Central memory CD8-positive, alpha-beta T cell (primary cell): Measurements from ENCODE around the gene RFC2.
"Not testable (repeated sequence)": the region's sequence is repeated elsewhere in the genome, so short reads cannot be mapped to it uniquely, and the experiment has no call there.

ENCODE experiments used
- ATAC-seq: fragments of 150-1000 bp; cut with Tn5 transposase; replicated peaks from 2 replicates; pipeline ENCODE4 v1.10.0; 2022; ENCODE audit warnings: mild to moderate bottlenecking, moderate FRiP score, moderate number of reproducible peaks; ENCODE audit not compliant: poor library complexity, severe bottlenecking; ENCODE audit errors: extremely low read depth
- DNase-seq, 2 donors: peaks; one replicate each; pipeline ENCODE4 v3.0.0; 2021; ENCODE audit warnings: low spot score in 2 of 2
- H3K27ac Mint-ChIP-seq: one replicate; pipeline ENCODE4 v1.8.0; 2022; ENCODE audit warnings: low read depth, mild to moderate bottlenecking, moderate library complexity, mixed read lengths
- H3K27me3 Mint-ChIP-seq: one replicate; pipeline ENCODE4 v1.8.0; 2022; ENCODE audit warnings: mixed read lengths
- H3K36me3 Mint-ChIP-seq: one replicate; pipeline ENCODE4 v1.8.0; 2022; ENCODE audit warnings: mild to moderate bottlenecking, moderate library complexity, mixed read lengths; ENCODE audit not compliant: insufficient read depth
- H3K4me1 Mint-ChIP-seq: one replicate; pipeline ENCODE4 v1.8.0; 2022; ENCODE audit warnings: mixed read lengths
- H3K4me3 Mint-ChIP-seq: one replicate; pipeline ENCODE4 v1.8.0; 2022; ENCODE audit warnings: mild to moderate bottlenecking, moderate library complexity, mixed read lengths
- H3K9me3 Mint-ChIP-seq: one replicate; pipeline ENCODE4 v1.8.0; 2022; ENCODE audit warnings: mixed read lengths

Gene RFC2

GRCh38 chr7:74217455-74218342, 36.5 kb downstream of the RFC2 start:
- Mint-ChIP-seq H3K27me3 (no peaks in the 10 kb centered on the region), H3K27ac (no peak overlapping the region), H3K9me3 (no peaks in the 10 kb centered on the region), H3K4me3 (peak overlapping the region; percentile 34), H3K4me1 (peaks cover 23% of the 10 kb centered on the region), H3K36me3 (peaks cover 2% of the 10 kb centered on the region)
- DNase-seq (no peak), ATAC-seq (peak; percentile 32)

- peaks cover 23% of the 10 kb centered on the region for H3K4me1 Mint-ChIP-seq
- H3K27ac Mint-ChIP-seq = no peak overlapping the region
Measured at GRCh38 chr7:74216361-74216761, 37.8 kb downstream of the RFC2 start.

DNA sequence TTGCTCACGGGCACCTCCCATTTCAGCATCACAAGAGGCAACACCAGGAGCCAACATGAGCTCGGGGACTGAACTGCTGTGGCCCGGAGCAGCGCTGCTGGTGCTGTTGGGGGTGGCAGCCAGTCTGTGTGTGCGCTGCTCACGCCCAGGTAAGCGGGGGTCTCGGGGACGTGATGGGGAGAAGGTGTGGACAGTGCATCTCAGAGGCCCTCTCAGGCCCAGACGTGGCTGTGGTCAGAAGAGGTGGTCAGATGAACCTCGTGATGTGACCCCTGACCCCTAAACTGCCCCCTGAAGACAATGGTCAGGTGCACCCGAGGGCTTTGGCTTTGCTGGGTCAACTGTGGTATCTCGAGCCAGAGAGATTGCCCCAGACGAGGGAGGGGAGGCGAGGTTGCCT, 38.3 kb downstream of the RFC2 start:
- no peak overlapping the region for H3K4me3 Mint-ChIP-seq
- peaks cover 23% of the 10 kb centered on the region for H3K4me1 Mint-ChIP-seq
- no peak for ATAC-seq
- H3K27ac Mint-ChIP-seq = no peak overlapping the region
- H3K27me3 Mint-ChIP-seq = no peaks in the 10 kb centered on the region
- DNase-seq = no peak
- no peaks in the 10 kb centered on the region for H3K9me3 Mint-ChIP-seq
- H3K36me3 Mint-ChIP-seq = peaks cover 4% of the 10 kb centered on the region

More at GRCh38 chr7:74216361-74216761, 37.8 kb downstream of the RFC2 start:
- Mint-ChIP-seq H3K9me3 (no peaks in the 10 kb centered on the region), H3K36me3 (peaks cover 4% of the 10 kb centered on the region), H3K4me3 (peak overlapping the region; percentile 25), H3K27me3 (no peaks in the 10 kb centered on the region)
- DNase-seq (no peak), ATAC-seq (no peak)

DNA sequence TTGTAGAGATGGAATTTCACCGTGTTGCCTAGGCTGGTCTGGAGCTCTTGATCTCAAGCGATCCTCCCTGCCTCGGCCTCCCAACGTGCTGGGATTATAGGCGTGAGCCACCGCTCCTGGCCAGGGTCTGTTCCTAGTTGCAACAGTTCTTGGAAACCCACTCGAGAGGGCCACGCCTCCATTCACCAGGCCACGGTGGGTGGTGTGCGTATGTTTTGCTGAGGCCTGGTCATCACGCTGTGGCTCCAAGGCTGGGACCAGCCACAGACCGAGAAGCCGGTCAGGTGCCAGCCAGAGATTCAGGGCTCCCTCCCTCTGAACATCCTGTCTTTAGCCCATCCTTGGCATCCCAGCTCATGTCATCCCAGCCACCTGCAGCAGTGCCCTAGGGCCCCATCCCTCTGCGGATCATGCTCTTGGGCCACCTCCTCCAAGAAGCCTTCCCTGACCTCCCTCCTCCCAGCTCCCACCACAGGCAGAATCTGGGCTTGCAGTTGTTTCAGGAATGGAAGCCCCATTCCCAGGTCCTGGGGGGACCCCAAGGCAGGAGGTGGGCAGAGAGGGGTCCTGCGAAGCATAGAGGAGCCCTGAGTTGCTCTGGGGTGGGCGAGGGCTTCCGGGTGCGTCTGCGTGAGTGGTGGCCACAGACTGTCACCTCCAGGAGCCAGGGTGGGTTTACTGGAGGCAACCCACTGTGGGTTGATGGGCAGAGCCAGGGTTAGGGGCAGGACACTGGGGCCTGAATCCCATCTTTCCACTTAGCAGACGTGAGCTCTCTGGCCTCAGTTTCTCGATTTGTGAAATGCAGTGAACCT, 39.2 kb downstream of the RFC2 start:
- no peak overlapping the region for H3K4me3 Mint-ChIP-seq
- ATAC-seq (no peak), DNase-seq (no peak)
- H3K36me3 Mint-ChIP-seq = peaks cover 4% of the 10 kb centered on the region
- no peaks in the 10 kb centered on the region for H3K9me3 Mint-ChIP-seq
- no peak overlapping the region for H3K27ac Mint-ChIP-seq
- peaks cover 23% of the 10 kb centered on the region for H3K4me1 Mint-ChIP-seq
- H3K27me3 Mint-ChIP-seq = no peaks in the 10 kb centered on the region

- H3K4me3 Mint-ChIP-seq = no peak overlapping the region
- no peaks in the 10 kb centered on the region for H3K9me3 Mint-ChIP-seq
- no peak for DNase-seq
- ATAC-seq = no peak
- H3K27ac Mint-ChIP-seq = no peak overlapping the region
- peaks cover 23% of the 10 kb centered on the region for H3K4me1 Mint-ChIP-seq
- H3K36me3 Mint-ChIP-seq = peaks cover 1% of the 10 kb centered on the region
- no peaks in the 10 kb centered on the region for H3K27me3 Mint-ChIP-seq
Measured at GRCh38 chr7:74212661-74213060, 41.5 kb downstream of the RFC2 start.

GRCh38 chr7:74208241-74208640, 46.0 kb downstream of the RFC2 start:
- H3K4me1 Mint-ChIP-seq = peaks cover 21% of the 10 kb centered on the region
- H3K4me3 Mint-ChIP-seq, ATAC-seq, H3K27ac Mint-ChIP-seq, DNase-seq, H3K27me3 Mint-ChIP-seq, H3K9me3 Mint-ChIP-seq, H3K36me3 Mint-ChIP-seq: not testable (repeated sequence)

GRCh38 chr7:74207586-74207985, 46.6 kb downstream of the RFC2 start:
- H3K36me3 Mint-ChIP-seq = peaks cover 1% of the 10 kb centered on the region
- no peak overlapping the region for H3K4me3 Mint-ChIP-seq
- H3K27me3 Mint-ChIP-seq = no peaks in the 10 kb centered on the region
- H3K4me1 Mint-ChIP-seq = peaks cover 21% of the 10 kb centered on the region
- ATAC-seq = no peak
- peak overlapping the region; percentile 64 for H3K27ac Mint-ChIP-seq
- H3K9me3 Mint-ChIP-seq = no peaks in the 10 kb centered on the region
- no peak for DNase-seq

DNA sequence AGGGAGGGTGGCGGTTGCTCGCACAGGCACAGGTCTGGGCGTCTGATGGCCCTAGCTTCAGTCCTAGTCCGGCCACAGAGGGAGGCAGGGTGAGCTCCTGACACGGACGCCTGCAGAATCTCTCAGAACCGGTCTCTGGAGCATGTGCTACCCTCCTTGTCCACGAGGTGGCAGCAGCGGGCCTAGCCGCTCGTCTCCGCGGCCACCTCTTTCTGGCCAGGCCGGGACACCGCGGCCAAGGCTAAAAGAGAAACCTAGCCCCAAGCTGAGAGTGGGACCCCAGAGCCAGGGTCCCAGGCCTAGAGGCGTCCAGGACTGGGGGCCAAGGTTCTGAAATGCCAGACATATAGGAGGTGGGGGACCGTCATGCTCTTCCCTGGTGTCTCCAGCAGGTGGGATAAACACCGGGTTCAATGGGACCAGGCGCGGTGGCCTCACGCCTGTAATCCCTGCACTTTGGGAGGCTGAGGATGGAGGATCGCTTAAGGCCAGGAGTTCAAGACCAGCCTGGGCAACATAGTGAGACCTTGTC, 47.5 kb downstream of the RFC2 start:
- DNase-seq (peak; percentile 62 to 85), ATAC-seq (peak; percentile 60)
- no peaks in the 10 kb centered on the region for H3K36me3 Mint-ChIP-seq
- H3K27ac Mint-ChIP-seq = peak overlapping the region; percentile 64
- peak overlapping the region; percentile 25 for H3K4me3 Mint-ChIP-seq
- no peaks in the 10 kb centered on the region for H3K9me3 Mint-ChIP-seq
- H3K4me1 Mint-ChIP-seq = peaks cover 21% of the 10 kb centered on the region
- H3K27me3 Mint-ChIP-seq = no peaks in the 10 kb centered on the region

DNA sequence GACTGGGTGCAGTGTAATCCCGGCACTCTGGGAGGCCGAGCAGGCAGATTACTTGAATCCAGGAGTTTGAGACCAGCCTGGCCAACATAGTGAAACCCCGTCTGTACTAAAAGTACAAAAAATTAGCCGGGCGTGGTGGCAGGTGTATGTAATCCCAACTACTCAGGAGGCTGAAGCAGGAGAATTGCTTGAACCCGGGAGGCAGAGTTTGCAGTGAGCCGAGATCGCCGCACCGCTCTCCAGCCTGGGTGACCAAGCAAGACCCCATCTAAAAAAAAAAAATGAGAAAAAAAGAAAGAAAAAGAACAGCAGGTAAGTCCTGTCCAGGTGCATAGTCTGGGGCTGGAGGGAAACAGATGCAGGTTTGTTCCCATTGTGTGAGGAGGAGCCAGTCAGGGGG, 48.1 kb downstream of the RFC2 start:
- not testable (repeated sequence) for H3K9me3 Mint-ChIP-seq, ATAC-seq, H3K27me3 Mint-ChIP-seq, H3K36me3 Mint-ChIP-seq, H3K27ac Mint-ChIP-seq, DNase-seq
- Mint-ChIP-seq H3K4me1 (peaks cover 21% of the 10 kb centered on the region), H3K4me3 (peak overlapping the region; percentile 25)

DNA sequence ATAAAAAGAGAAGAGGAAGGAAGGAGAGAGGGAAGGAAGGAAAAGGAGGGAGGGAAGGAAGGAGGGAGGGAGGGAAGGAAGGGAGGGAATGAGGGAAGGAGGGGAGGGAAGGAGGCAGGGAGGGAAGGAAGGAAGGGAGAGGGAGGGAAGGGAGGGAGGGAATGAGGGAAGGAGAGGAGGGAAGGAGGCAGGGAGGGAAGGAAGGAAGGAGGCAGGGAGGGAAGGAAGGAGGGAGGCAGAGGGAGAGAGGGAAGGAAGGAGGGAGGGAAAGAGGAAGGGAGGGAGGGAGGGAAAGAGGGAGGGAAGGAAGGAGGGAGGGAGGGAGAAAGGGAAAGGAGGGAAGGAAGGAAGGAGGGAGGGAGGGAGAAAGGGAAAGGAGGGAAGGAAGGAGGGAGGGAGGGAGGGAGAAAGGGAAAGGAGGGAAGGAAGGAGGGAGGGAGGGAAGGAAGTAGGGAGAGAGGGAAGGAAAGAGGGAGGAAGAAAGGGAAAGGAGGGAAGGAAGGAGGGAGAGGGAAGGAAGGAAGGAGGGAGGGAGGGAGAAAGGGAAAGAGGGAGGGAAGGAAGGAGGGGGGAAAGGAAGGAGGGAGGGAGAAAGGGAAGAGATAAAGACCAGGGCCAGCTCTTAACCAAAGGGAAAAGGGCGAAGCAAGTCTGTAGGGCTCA, 50.1 kb downstream of the RFC2 start:
- peak overlapping the region; percentile 92 for H3K27ac Mint-ChIP-seq
- peaks cover 2% of the 10 kb centered on the region for H3K36me3 Mint-ChIP-seq
- ATAC-seq (no peak), DNase-seq (no peak)
- H3K4me1 Mint-ChIP-seq = peaks cover 16% of the 10 kb centered on the region
- H3K4me3 Mint-ChIP-seq = no peak overlapping the region
- H3K27me3 Mint-ChIP-seq = no peaks in the 10 kb centered on the region
- no peaks in the 10 kb centered on the region for H3K9me3 Mint-ChIP-seq

GRCh38 chr7:74202841-74203556, 51.2 kb downstream of the RFC2 start:
- DNase-seq (no peak), ATAC-seq (peak; percentile 22)
- peaks cover 15% of the 10 kb centered on the region for H3K4me1 Mint-ChIP-seq
- H3K27ac Mint-ChIP-seq = peak overlapping the region; percentile 92
- no peaks in the 10 kb centered on the region for H3K9me3 Mint-ChIP-seq
- no peak overlapping the region for H3K4me3 Mint-ChIP-seq
- no peaks in the 10 kb centered on the region for H3K27me3 Mint-ChIP-seq
- H3K36me3 Mint-ChIP-seq = peaks cover 7% of the 10 kb centered on the region
